Parathyroid adenoma (tissue), 2 donors: ENCODE results near the gene RAP2A.

ENCODE experiments used
- H2AFZ ChIP-seq: fragments of 300-600 bp; sonication (generic); one replicate; pipeline ENCODE4 v1.7.0; 2017; ENCODE audit warnings: antibody characterized with exemption, mild to moderate bottlenecking
- H3K27ac ChIP-seq: fragments of 300-600 bp; sonication (generic); one replicate; pipeline ENCODE4 v1.7.0; 2017
- H3K27me3 ChIP-seq: fragments of 300-600 bp; sonication (generic); one replicate; pipeline ENCODE4 v1.7.0; 2017; ENCODE audit warnings: low read length; ENCODE audit not compliant: control insufficient read depth, insufficient read depth
- H3K36me3 ChIP-seq: fragments of 300-600 bp; sonication (generic); one replicate; pipeline ENCODE4 v1.7.0; 2017; ENCODE audit warnings: low read length; ENCODE audit not compliant: control insufficient read depth, insufficient read depth
- H3K4me1 ChIP-seq: fragments of 300-600 bp; sonication (generic); one replicate; pipeline ENCODE4 v1.7.0; 2017; ENCODE audit warnings: control low read depth
- H3K4me2 ChIP-seq: fragments of 300-600 bp; sonication (generic); one replicate; pipeline ENCODE4 v1.7.0; 2017; ENCODE audit warnings: low read length
- H3K4me3 ChIP-seq: fragments of 300-600 bp; sonication (generic); one replicate; pipeline ENCODE4 v1.7.0; 2017; ENCODE audit warnings: low read depth, low read length
- H3K79me2 ChIP-seq: fragments of 300-600 bp; sonication (generic); one replicate; pipeline ENCODE4 v1.7.0; 2017; ENCODE audit warnings: control low read depth
- H3K9ac ChIP-seq: fragments of 300-600 bp; sonication (generic); one replicate; pipeline ENCODE4 v1.7.0; 2017; ENCODE audit warnings: mild to moderate bottlenecking
- H3K9me3 ChIP-seq: fragments of 300-600 bp; sonication (generic); one replicate; pipeline ENCODE4 v1.7.0; 2017; ENCODE audit warnings: low read length; ENCODE audit not compliant: control insufficient read depth
- CTCF ChIP-seq: fragments of 300-600 bp; sonication (generic); IDR thresholded peaks from one replicate; pipeline ENCODE4 v1.7.0; 2017; ENCODE audit warnings: antibody characterized with exemption, mild to moderate bottlenecking
- donor health status: primary hyperparathyroidism.

The RAP2A gene

DNA sequence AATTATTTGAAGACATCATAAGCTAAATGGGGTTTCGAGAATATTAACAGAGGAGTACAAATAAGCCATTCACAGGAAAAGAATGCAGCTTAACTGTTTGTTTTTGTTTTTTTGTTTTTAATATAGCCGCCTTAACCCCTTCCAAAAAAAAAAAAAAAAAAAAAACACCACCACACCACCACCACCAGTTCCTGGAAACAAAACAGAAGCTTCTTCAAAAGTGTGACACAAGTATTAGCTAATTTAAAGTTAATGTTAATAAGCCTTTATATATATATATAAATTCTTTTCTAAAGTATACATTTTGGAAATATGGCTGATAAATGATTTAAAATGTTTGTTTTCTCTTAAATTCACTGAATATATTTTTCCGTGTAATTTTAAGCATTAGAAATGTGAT is 1.4 kb downstream of the RAP2A start:
- Histone ChIP-seq H2AFZ (peak overlapping the region; percentile 51), H3K4me1 (peaks cover 4% of the 10 kb centered on the region), H3K4me2 (peak overlapping the region; percentile 71), H3K9ac (no peak overlapping the region), H3K27ac (no peak overlapping the region), H3K4me3 (peak overlapping the region; percentile 44), H3K36me3 (no peaks in the 10 kb centered on the region), H3K27me3 (no peaks in the 10 kb centered on the region), H3K79me2 (peaks cover 2% of the 10 kb centered on the region), H3K9me3 (no peaks in the 10 kb centered on the region)
- TF ChIP-seq CTCF: no peak

GRCh38 chr13:97435794-97436193 is 1.8 kb downstream of the RAP2A start:
- peaks cover 4% of the 10 kb centered on the region for H3K4me1 ChIP-seq
- no peak overlapping the region for H3K27ac ChIP-seq
- H3K9ac ChIP-seq: no peak overlapping the region
- peak overlapping the region; percentile 32 for H3K4me2 ChIP-seq
- no peaks in the 10 kb centered on the region for H3K9me3 ChIP-seq
- H2AFZ ChIP-seq: no peak overlapping the region
- no peaks in the 10 kb centered on the region for H3K36me3 ChIP-seq
- no peaks in the 10 kb centered on the region for H3K27me3 ChIP-seq
- H3K4me3 ChIP-seq: peak overlapping the region; percentile 2
- peaks cover 2% of the 10 kb centered on the region for H3K79me2 ChIP-seq
- TF ChIP-seq CTCF: no peak

DNA sequence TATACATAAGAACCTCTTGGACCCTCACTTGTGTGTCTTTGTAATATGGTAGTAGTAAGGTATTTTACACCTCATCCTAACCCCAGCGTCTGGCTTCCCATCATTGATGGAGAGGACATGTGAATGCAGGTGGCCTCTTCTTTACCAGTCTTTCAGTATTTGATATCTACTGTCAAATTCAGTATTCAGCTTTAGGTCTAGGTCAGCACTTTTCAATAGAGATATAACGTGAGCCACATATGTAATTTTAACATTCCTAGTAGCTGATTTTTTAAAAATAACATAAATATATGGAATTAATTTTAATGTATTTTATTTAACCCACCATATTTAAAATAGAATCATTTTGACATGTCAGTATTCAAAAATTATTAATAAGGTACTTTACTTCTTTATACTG is 2.9 kb downstream of the RAP2A start:
- Histone ChIP-seq H3K4me3 (no peak overlapping the region), H3K4me2 (no peak overlapping the region), H3K27me3 (no peaks in the 10 kb centered on the region), H3K9ac (no peak overlapping the region), H3K27ac (no peak overlapping the region), H3K4me1 (peaks cover 2% of the 10 kb centered on the region), H2AFZ (no peak overlapping the region), H3K9me3 (no peaks in the 10 kb centered on the region), H3K36me3 (no peaks in the 10 kb centered on the region), H3K79me2 (peaks cover 2% of the 10 kb centered on the region)
- no peak for TF ChIP-seq CTCF

DNA sequence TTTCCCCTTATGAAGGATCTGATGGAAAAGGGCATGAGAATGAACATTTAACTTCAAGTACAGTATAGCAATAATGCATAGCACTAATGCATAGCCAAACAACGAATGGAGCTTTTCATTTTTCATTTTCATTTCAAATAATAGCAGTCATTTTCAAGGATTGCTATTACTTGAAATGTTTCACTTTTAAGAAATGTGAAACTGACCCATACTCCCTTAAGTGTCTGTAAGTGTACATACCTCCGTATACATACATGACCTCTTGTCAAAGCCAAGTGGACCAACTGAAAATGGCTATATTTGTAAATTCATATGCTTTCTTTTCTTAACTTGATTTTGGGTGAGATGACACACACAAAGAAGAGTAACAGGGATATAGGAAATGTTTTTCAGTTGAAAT is 3.8 kb downstream of the RAP2A start:
- Histone ChIP-seq H2AFZ (no peak overlapping the region), H3K4me2 (no peak overlapping the region)

More for the DNA sequence above, 3.8 kb downstream of the RAP2A start:
- H3K27me3 ChIP-seq: no peaks in the 10 kb centered on the region
- no peaks in the 10 kb centered on the region for H3K36me3 ChIP-seq
- H3K79me2 ChIP-seq: peaks cover 2% of the 10 kb centered on the region
- no peak overlapping the region for H3K9ac ChIP-seq
- H3K9me3 ChIP-seq: no peaks in the 10 kb centered on the region
- no peak overlapping the region for H3K27ac ChIP-seq
- no peak for TF ChIP-seq CTCF
- peaks cover 2% of the 10 kb centered on the region for H3K4me1 ChIP-seq
- H3K4me3 ChIP-seq: no peak overlapping the region
